Effector memory CD4-positive, alpha-beta T cell (primary cell): Measurements from ENCODE around the gene LRRC32.

ENCODE experiments used
- DNase-seq, 3 donors: peaks; one replicate each; pipeline ENCODE4 v3.0.0-alpha.2; 2020
- H3K27ac ChIP-seq: 2 replicates; pipeline ENCODE4 v1.7.0; 2013; ENCODE audit warnings: mild to moderate bottlenecking, low read length, moderate library complexity; ENCODE audit not compliant: insufficient read depth, poor library complexity, severe bottlenecking
- H3K27me3 ChIP-seq: replicated peaks from 2 replicates; pipeline ENCODE4 v1.7.0; 2013; ENCODE audit warnings: mild to moderate bottlenecking, low read length; ENCODE audit not compliant: insufficient read depth, control insufficient read depth, poor library complexity, severe bottlenecking
- H3K36me3 ChIP-seq: 2 replicates; pipeline ENCODE4 v1.7.0; 2013; ENCODE audit warnings: mild to moderate bottlenecking, low read length, moderate library complexity; ENCODE audit not compliant: control insufficient read depth, insufficient read depth
- H3K4me1 ChIP-seq: 2 replicates; pipeline ENCODE4 v1.7.0; 2013; ENCODE audit warnings: low read length, mild to moderate bottlenecking; ENCODE audit not compliant: control insufficient read depth, insufficient read depth, poor library complexity, severe bottlenecking
- H3K4me3 ChIP-seq: 2 replicates; pipeline ENCODE4 v1.7.0; 2013; ENCODE audit warnings: low read length, low read depth, mild to moderate bottlenecking; ENCODE audit not compliant: insufficient read depth, poor library complexity, severe bottlenecking
- H3K9me3 ChIP-seq: 2 replicates; pipeline ENCODE4 v1.7.0; 2013; ENCODE audit warnings: mild to moderate bottlenecking, low read length, moderate library complexity; ENCODE audit not compliant: control insufficient read depth

Gene LRRC32

GRCh38 chr11:76657187-76658170 is 13.1 kb downstream of the LRRC32 start:
- H3K4me1 ChIP-seq: no peaks in the 10 kb centered on the region
- no peaks in the 10 kb centered on the region for H3K9me3 ChIP-seq
- no peak overlapping the region for H3K4me3 ChIP-seq
- DNase-seq: no peak
- no peaks in the 10 kb centered on the region for H3K27me3 ChIP-seq
- H3K27ac ChIP-seq: no peak overlapping the region
- no peaks in the 10 kb centered on the region for H3K36me3 ChIP-seq

GRCh38 chr11:76656571-76657081 is 13.9 kb downstream of the LRRC32 start:
- Histone ChIP-seq H3K4me1 (no peaks in the 10 kb centered on the region), H3K27me3 (no peaks in the 10 kb centered on the region), H3K9me3 (no peaks in the 10 kb centered on the region), H3K36me3 (no peaks in the 10 kb centered on the region), H3K4me3 (no peak overlapping the region), H3K27ac (no peak overlapping the region)
- DNase-seq: no peak

GRCh38 chr11:76656050-76656531 is 14.5 kb downstream of the LRRC32 start:
- DNase-seq: no peak
- H3K36me3 ChIP-seq: no peaks in the 10 kb centered on the region
- no peaks in the 10 kb centered on the region for H3K27me3 ChIP-seq
- no peak overlapping the region for H3K27ac ChIP-seq
- H3K9me3 ChIP-seq: no peaks in the 10 kb centered on the region
- no peak overlapping the region for H3K4me3 ChIP-seq
- H3K4me1 ChIP-seq: no peaks in the 10 kb centered on the region

- Histone ChIP-seq H3K27ac (no peak overlapping the region), H3K4me3 (no peak overlapping the region), H3K36me3 (no peaks in the 10 kb centered on the region), H3K4me1 (no peaks in the 10 kb centered on the region), H3K27me3 (no peaks in the 10 kb centered on the region), H3K9me3 (no peaks in the 10 kb centered on the region)
- DNase-seq: no peak
These were observed 15.0 kb downstream of the LRRC32 start for GRCh38 chr11:76655501-76656049.

GRCh38 chr11:76654980-76655379 is 15.6 kb downstream of the LRRC32 start:
- Histone ChIP-seq H3K4me3 (no peak overlapping the region), H3K27me3 (peaks cover 2% of the 10 kb centered on the region), H3K4me1 (no peaks in the 10 kb centered on the region), H3K36me3 (no peaks in the 10 kb centered on the region), H3K27ac (no peak overlapping the region), H3K9me3 (no peaks in the 10 kb centered on the region)
- DNase-seq: no peak

GRCh38 chr11:76654298-76654851 is 16.2 kb downstream of the LRRC32 start:
- Histone ChIP-seq H3K4me1 (no peaks in the 10 kb centered on the region), H3K9me3 (no peaks in the 10 kb centered on the region), H3K27ac (no peak overlapping the region), H3K36me3 (no peaks in the 10 kb centered on the region), H3K27me3 (peaks cover 8% of the 10 kb centered on the region), H3K4me3 (no peak overlapping the region)
- DNase-seq: no peak

- H3K9me3 ChIP-seq: no peaks in the 10 kb centered on the region
- no peak overlapping the region for H3K27ac ChIP-seq
- peaks cover 11% of the 10 kb centered on the region for H3K27me3 ChIP-seq
- no peak overlapping the region for H3K4me3 ChIP-seq
- no peaks in the 10 kb centered on the region for H3K36me3 ChIP-seq
- no peak for DNase-seq
- H3K4me1 ChIP-seq: no peaks in the 10 kb centered on the region
These were observed 16.8 kb downstream of the LRRC32 start for GRCh38 chr11:76653674-76654284.

GRCh38 chr11:76653012-76653673 is 17.4 kb downstream of the LRRC32 start:
- DNase-seq: no peak
- Histone ChIP-seq H3K36me3 (no peaks in the 10 kb centered on the region), H3K27me3 (peaks cover 11% of the 10 kb centered on the region)

GRCh38 chr11:76649851-76650372 is 20.6 kb downstream of the LRRC32 start:
- H3K27me3 ChIP-seq: peaks cover 11% of the 10 kb centered on the region
- no peaks in the 10 kb centered on the region for H3K36me3 ChIP-seq

More at GRCh38 chr11:76653012-76653673, 17.4 kb downstream of the LRRC32 start:
- no peak overlapping the region for H3K27ac ChIP-seq
- H3K4me1 ChIP-seq: no peaks in the 10 kb centered on the region
- no peaks in the 10 kb centered on the region for H3K9me3 ChIP-seq
- H3K4me3 ChIP-seq: no peak overlapping the region

More at GRCh38 chr11:76649851-76650372, 20.6 kb downstream of the LRRC32 start:
- Histone ChIP-seq H3K9me3 (no peaks in the 10 kb centered on the region), H3K27ac (no peak overlapping the region), H3K4me3 (no peak overlapping the region), H3K4me1 (no peaks in the 10 kb centered on the region)
- no peak for DNase-seq
